Fibroblast of villous mesenchyme (primary cell): ENCODE data around the gene KRT27. TPM values are rescaled to one million over a fixed set of nuclear protein-coding genes. Genes with fewer than 3 reads are reported as not detected.

Experiments used
- DNase-seq: peaks from one replicate; pipeline ENCODE4 v3.0.0-alpha.2; 2010; ENCODE audit warnings: low read depth
- H3K4me3 ChIP-seq: 2 replicates; pipeline ENCODE4 v1.5.1; 2011; ENCODE audit warnings: low read depth, mild to moderate bottlenecking, low read length
- CTCF ChIP-seq: IDR thresholded peaks from 2 replicates; pipeline ENCODE4 v1.5.1; 2012; ENCODE audit warnings: low read depth, mild to moderate bottlenecking, low read length; ENCODE audit not compliant: insufficient read depth
- total RNA-seq: library from RNA; depleted of rRNA; stranded (reverse); fragments of >200 nt; gene quantifications from 2 replicates; pipeline ENCODE4 v1.2.3, GENCODE V29; 2012

The KRT27 gene
- total RNA-seq, 1 donor: not detected

DNA sequence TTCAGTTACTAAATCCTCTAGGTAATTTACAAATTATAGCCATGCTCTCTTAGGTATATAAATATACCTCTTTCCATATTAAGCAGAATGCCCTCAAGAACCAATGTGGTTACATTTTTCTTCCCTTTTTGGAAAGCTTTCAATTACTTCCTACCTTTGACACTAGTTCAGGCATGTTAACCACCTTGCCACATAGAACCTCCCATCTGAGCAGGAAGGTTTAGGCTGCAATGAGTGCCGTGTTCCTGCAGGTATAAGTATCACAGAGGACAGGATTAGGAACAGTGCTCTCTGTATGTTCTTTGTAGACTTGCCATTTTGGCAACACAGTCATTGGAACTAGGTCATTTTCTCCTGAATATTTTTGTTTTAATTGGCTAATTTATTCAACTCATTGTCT is 47.3 kb downstream of the KRT27 start:
- DNase-seq: no peak
- no peak for TF ChIP-seq CTCF
- H3K4me3 ChIP-seq: no peak overlapping the region

GRCh38 chr17:40734018-40734417 is 48.3 kb downstream of the KRT27 start:
- TF ChIP-seq CTCF: no peak
- DNase-seq: no peak
- H3K4me3 ChIP-seq: no peak overlapping the region

- TF ChIP-seq CTCF: no peak
- H3K4me3 ChIP-seq: no peak overlapping the region
- no peak for DNase-seq
Measured at GRCh38 chr17:40730970-40731369, 51.4 kb downstream of the KRT27 start.

GRCh38 chr17:40727447-40728231 is 54.7 kb downstream of the KRT27 start:
- no peak overlapping the region for H3K4me3 ChIP-seq
- DNase-seq: peak; percentile 24
- no peak for TF ChIP-seq CTCF

DNA sequence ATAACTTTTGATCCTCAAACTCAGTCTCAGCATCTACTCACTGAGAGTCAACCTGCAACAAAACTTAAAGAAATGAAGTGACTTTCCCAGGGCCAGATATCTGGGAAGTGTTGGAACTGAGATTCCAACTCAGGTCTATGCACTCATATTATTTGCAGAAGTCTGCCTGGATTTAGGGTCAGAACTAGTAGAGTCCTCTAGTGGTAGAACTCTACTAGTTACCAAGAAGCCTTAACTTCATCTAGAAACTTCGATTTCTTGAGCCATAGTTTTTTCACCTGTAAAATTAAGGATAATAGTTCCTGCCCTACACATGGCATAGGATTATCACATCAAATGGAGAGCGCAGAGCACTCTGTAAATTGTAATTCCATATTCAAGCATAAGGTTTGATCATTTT is 55.4 kb downstream of the KRT27 start:
- peak; percentile 9 for DNase-seq
- H3K4me3 ChIP-seq: no peak overlapping the region
- peak; percentile 34 for TF ChIP-seq CTCF

Other genes with a start within 250 kb of the KRT27 start
- gene CCR7, start 217.1 kb downstream of the KRT27 start, total RNA-seq: not detected in 2 replicates
- gene SMARCE1, start 134.7 kb downstream of the KRT27 start, total RNA-seq: 81.2 and 108 TPM in 2 replicates
- not detected in 2 replicates for gene KRT222, start 117.4 kb downstream of the KRT27 start, total RNA-seq
- gene KRT24, start 78.8 kb downstream of the KRT27 start, total RNA-seq: not detected in 2 replicates
- gene KRT25, start 27.2 kb downstream of the KRT27 start, total RNA-seq: not detected in 2 replicates
- not detected in 2 replicates for gene KRT26, start 10.3 kb downstream of the KRT27 start, total RNA-seq
- not detected in 2 replicates for gene KRT28, start 17.4 kb upstream of the KRT27 start, total RNA-seq
- 3.0 and 3.2 TPM in 2 replicates for gene KRT10, start 40.1 kb upstream of the KRT27 start, total RNA-seq
- not detected in 2 replicates for gene KRT12, start 84.7 kb upstream of the KRT27 start, total RNA-seq
- not detected in 2 replicates for gene KRT20, start 102.7 kb upstream of the KRT27 start, total RNA-seq
- under 0.01 and 1.7 TPM in 2 replicates for gene KRT23, start 155.1 kb upstream of the KRT27 start, total RNA-seq
- not detected in 2 replicates for gene KRT39, start 184.4 kb upstream of the KRT27 start, total RNA-seq
- not detected in 2 replicates for gene KRT40, start 201.8 kb upstream of the KRT27 start, total RNA-seq
- not detected in 2 replicates for gene KRTAP3-3, start 211.6 kb upstream of the KRT27 start, total RNA-seq
- gene KRTAP3-2, start 217.4 kb upstream of the KRT27 start, total RNA-seq: not detected in 2 replicates
- gene KRTAP3-1, start 226.6 kb upstream of the KRT27 start, total RNA-seq: not detected in 2 replicates
- gene KRTAP1-5, start 244.7 kb upstream of the KRT27 start, total RNA-seq: 11.0 and 16.4 TPM in 2 replicates
- not detected in 2 replicates for gene KRTAP1-4, start 247.6 kb upstream of the KRT27 start, total RNA-seq